Sigmoid colon (tissue), 7 donors: ENCODE data around the gene NEURL1. TPM values are rescaled to one million over a fixed set of nuclear protein-coding genes. Genes with fewer than 3 reads are reported as not detected.

Source experiments
- DNase-seq: peaks from one replicate; pipeline ENCODE4 v3.0.0-alpha.2; 2019
- H3K27ac ChIP-seq, 4 donors: fragments of 200-600 bp; sonication (generic); one replicate each; pipeline ENCODE4 v1.5.1; 2016 to 2019; ENCODE audit warnings: mild to moderate bottlenecking in 1 of 4
- H3K27me3 ChIP-seq, 3 donors: fragments of 200-600 bp; sonication (generic); one replicate each; pipeline ENCODE4 v1.5.1; 2019; ENCODE audit warnings: mild to moderate bottlenecking in 1 of 3
- H3K36me3 ChIP-seq, 4 donors: fragments of 200-600 bp; sonication (generic); one replicate each; pipeline ENCODE4 v1.5.1; 2016 to 2019
- H3K4me1 ChIP-seq, 4 donors: fragments of 200-600 bp; sonication (generic); one replicate each; pipeline ENCODE4 v1.5.1; 2017 to 2019
- H3K4me3 ChIP-seq, 4 donors: fragments of 200-600 bp; sonication (generic); one replicate each; pipeline ENCODE4 v1.5.1; 2017 to 2019; ENCODE audit warnings: mild to moderate bottlenecking in 2 of 4, moderate library complexity in 1 of 4
- H3K9me3 ChIP-seq, 4 donors: fragments of 200-600 bp in 3 of 4; sonication (generic) in 3 of 4; one replicate each; pipeline versions ENCODE4 v1.5.1 to v1.6.1; 2013 to 2019
- EP300 ChIP-seq, 4 donors: sonication (generic); formaldehyde crosslinking; IDR thresholded peaks; one replicate each; pipeline ENCODE4 v1.6.1; 2017; ENCODE audit warnings: antibody characterized with exemption in 4 of 4
- POLR2A ChIP-seq, 2 donors: fragments of 450-650 bp; IDR thresholded peaks; one replicate each; pipeline ENCODE4 v1.6.1; 2016; ENCODE audit warnings: antibody characterized with exemption in 2 of 2, mild to moderate bottlenecking in 2 of 2, moderate library complexity in 2 of 2
- POLR2AphosphoS5 ChIP-seq, 4 donors: sonication (generic); formaldehyde crosslinking; IDR thresholded peaks; one replicate each; pipeline ENCODE4 v1.6.1; 2017; ENCODE audit warnings: antibody characterized with exemption in 4 of 4
- WGBS, 2 donors: extraction: QIAGEN DNeasy Blood & Tissue Kit; methylation state at CpG; one replicate each; pipeline ENCODE4 v1.1.7; 2013; 5-methylcytosine and 5-hydroxymethylcytosine counted together
- intact Hi-C: fragments of 100-400 bp; cut with DNase I; formaldehyde crosslinking; loops from one replicate; pipeline ENCODE4 v1.15.1; 2023
- polyA plus RNA-seq, 3 donors: library from polyadenylated mRNA; stranded (reverse); fragments of 200-250 nt; gene quantifications; one replicate each; pipeline ENCODE4 v1.2.3, GENCODE V29; 2013
- total RNA-seq, 4 donors: library from RNA; depleted of rRNA; stranded (reverse); fragments of >200 nt; gene quantifications; one replicate each; pipeline ENCODE4 v1.1.0, GENCODE V29; 2016
- TF ChIP-seq, protein P1 (sequence below), 4 experiments: fragments of 450-650 bp in 3 of 4; fragments of 200-600 bp in 1 of 4; IDR thresholded peaks; one replicate each; pipeline ENCODE4 v1.5.1; 2016 to 2019; ENCODE audit warnings: antibody characterized with exemption in 4 of 4, mild to moderate bottlenecking in 3 of 4, moderate library complexity in 2 of 4
- donor health status: healthy with polysubstance abuse.
- donor health status: Bipolar disorder and iron deficiency.
- donor health status: healthy.

The NEURL1 gene
- total and polyA plus RNA-seq, 7 donors = 0.41 to 54.1 (median 15.3) TPM; not detected in 1

DNA sequence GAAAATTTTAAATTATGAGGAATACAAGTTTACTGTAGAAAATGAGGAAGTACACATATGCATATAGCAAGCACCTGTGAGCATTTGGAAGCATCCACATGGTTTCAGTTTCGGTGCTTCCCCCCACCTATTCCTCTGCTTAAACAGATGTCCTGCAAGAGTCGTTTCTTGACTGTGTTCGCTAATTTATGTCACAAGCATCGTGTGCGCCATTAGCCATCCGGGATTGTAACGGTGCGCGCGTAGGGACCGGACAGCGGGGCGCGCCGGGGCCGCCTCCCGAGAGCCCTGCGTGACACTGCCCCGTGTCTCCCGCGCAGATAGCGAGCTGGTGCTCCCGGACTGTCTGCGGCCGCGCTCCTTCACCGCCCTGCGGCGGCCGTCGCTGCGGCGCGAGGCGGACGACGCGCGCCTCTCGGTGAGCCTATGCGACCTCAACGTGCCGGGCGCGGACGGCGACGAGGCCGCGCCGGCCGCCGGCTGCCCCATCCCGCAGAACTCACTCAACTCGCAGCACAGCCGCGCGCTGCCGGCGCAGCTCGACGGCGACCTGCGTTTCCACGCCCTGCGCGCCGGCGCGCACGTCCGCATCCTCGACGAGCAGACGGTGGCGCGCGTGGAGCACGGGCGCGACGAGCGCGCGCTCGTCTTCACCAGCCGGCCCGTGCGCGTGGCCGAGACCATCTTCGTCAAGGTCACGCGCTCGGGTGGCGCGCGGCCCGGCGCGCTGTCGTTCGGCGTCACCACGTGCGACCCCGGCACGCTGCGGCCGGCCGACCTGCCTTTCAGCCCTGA, 90.9 kb downstream of the NEURL1 start:
- TF ChIP-seq POLR2AphosphoS5 (IDR thresholded peaks at IDR 0.05) = no peak
- TF ChIP-seq POLR2A (IDR thresholded peaks at IDR 0.05) = no peak
- no peak for TF ChIP-seq EP300 (IDR thresholded peaks at IDR 0.05)
- TF ChIP-seq, protein P1, sequence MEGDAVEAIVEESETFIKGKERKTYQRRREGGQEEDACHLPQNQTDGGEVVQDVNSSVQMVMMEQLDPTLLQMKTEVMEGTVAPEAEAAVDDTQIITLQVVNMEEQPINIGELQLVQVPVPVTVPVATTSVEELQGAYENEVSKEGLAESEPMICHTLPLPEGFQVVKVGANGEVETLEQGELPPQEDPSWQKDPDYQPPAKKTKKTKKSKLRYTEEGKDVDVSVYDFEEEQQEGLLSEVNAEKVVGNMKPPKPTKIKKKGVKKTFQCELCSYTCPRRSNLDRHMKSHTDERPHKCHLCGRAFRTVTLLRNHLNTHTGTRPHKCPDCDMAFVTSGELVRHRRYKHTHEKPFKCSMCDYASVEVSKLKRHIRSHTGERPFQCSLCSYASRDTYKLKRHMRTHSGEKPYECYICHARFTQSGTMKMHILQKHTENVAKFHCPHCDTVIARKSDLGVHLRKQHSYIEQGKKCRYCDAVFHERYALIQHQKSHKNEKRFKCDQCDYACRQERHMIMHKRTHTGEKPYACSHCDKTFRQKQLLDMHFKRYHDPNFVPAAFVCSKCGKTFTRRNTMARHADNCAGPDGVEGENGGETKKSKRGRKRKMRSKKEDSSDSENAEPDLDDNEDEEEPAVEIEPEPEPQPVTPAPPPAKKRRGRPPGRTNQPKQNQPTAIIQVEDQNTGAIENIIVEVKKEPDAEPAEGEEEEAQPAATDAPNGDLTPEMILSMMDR (IDR thresholded peaks at IDR 0.05) = no peak
- DNase-seq = no peak
- intact Hi-C loops = no loop called here
- WGBS, 2 donors = 11 to 51% methylated on average over 111 of the region's 111 CpGs
- Histone ChIP-seq H3K27ac (no peak overlapping the region), H3K4me1 (peaks cover 0 to 7% (median 3%) of the 10 kb centered on the region in 4 donors), H3K4me3 (peak overlapping the region; percentile 12 to 37 (median 32)), H3K27me3 (peaks cover 12 to 43% (median 20%) of the 10 kb centered on the region in 3 donors), H3K9me3 (no peaks in the 10 kb centered on the region), H3K36me3 (peaks cover 0 to 15% (median 0%) of the 10 kb centered on the region in 4 donors)

DNA sequence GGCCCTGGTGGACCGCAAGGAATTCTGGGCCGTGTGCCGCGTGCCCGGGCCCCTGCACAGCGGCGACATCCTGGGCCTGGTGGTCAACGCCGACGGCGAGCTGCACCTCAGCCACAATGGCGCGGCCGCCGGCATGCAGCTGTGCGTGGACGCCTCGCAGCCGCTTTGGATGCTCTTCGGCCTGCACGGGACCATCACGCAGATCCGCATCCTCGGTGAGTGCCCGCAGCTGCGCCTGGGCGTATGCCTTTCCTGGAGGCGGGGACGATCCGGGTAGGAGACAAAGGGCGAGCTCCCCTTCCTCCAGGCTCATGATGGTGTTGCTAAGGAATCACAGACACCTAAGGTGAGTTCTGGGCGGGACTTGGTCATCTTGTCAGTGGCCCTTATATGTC, 91.5 kb downstream of the NEURL1 start:
- intact Hi-C loops = no loop called here
- Histone ChIP-seq H3K4me1 (peaks cover 0 to 7% (median 3%) of the 10 kb centered on the region in 4 donors), H3K9me3 (no peaks in the 10 kb centered on the region), H3K4me3 (peak overlapping the region in 2 of 4 donors; percentile 34 to 37), H3K27me3 (peaks cover 8 to 39% (median 20%) of the 10 kb centered on the region in 3 donors), H3K27ac (no peak overlapping the region), H3K36me3 (peaks cover 0 to 15% (median 0%) of the 10 kb centered on the region in 4 donors)
- DNase-seq = no peak
- no peak for TF ChIP-seq POLR2A (IDR thresholded peaks at IDR 0.05)
- no peak for TF ChIP-seq EP300 (IDR thresholded peaks at IDR 0.05)
- TF ChIP-seq POLR2AphosphoS5 (IDR thresholded peaks at IDR 0.05) = no peak
- TF ChIP-seq, protein P1 (IDR thresholded peaks at IDR 0.05) = no peak
- 78 to 94% methylated on average over 32 of the region's 32 CpGs for WGBS, 2 donors

DNA sequence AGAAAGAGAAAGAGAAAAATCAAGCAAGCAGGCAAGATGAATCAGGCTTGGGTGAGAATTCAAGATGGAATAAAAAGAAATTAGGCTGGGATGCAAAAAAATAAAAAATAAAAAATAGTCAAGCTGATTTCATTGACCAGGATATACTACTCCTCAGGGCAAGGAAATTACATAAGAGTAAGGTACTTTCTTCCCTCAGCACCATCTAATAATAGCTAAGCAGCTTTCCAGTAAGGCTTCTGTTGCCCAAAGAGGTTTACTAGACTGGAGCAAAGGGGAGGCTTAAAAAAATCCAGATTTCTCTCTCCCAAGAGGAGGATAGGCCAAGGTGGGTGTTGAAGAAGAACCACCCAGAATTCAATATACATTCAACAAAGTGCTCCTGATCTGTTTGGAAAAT, 93.6 kb downstream of the NEURL1 start:
- Histone ChIP-seq H3K36me3 (peaks cover 0 to 15% (median 0%) of the 10 kb centered on the region in 4 donors), H3K27ac (no peak overlapping the region)
- intact Hi-C loops = no loop called here

DNA sequence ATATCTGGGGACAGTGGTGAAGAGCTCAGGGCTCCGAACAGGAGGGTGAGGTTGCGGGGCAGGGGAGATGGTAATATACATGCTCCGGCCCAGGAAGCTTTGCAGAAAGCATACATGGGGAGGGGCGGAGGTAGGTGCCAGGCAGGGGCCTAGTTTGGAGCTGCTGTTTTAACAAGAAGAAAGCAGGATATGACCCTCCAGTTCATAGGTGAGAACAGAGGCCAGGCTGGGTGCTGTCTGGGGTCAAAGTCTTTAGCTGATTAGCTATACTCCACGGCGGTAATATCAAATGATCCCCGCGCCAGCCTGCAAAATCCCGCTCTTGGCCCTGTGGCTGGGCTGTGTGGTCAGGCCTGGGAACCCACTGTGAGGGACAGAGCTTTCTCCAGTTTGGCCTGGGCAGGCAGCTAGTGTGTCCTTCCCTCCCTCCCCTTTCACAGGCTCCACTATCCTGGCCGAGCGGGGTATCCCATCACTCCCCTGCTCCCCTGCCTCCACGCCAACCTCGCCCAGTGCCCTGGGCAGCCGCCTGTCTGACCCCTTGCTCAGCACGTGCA, 95.6 kb downstream of the NEURL1 start:
- TF ChIP-seq, protein P1 (IDR thresholded peaks at IDR 0.05) = no peak
- peaks cover 0 to 6% (median 3%) of the 10 kb centered on the region in 4 donors for H3K4me1 ChIP-seq
- intact Hi-C loops = no loop called here
- H3K4me3 ChIP-seq = no peak overlapping the region
- 51 to 77% methylated on average over 15 of the region's 15 CpGs for WGBS, 2 donors
- H3K27me3 ChIP-seq = peaks cover 5 to 13% (median 7%) of the 10 kb centered on the region in 3 donors
- no peaks in the 10 kb centered on the region for H3K9me3 ChIP-seq
- no peak for DNase-seq
- peaks cover 0 to 15% (median 0%) of the 10 kb centered on the region in 4 donors for H3K36me3 ChIP-seq
- no peak overlapping the region for H3K27ac ChIP-seq

More for the DNA sequence above, 93.6 kb downstream of the NEURL1 start:
- no peak for TF ChIP-seq POLR2A (IDR thresholded peaks at IDR 0.05)
- TF ChIP-seq, protein P1 (IDR thresholded peaks at IDR 0.05) = no peak
- TF ChIP-seq EP300 (IDR thresholded peaks at IDR 0.05) = no peak
- TF ChIP-seq POLR2AphosphoS5 (IDR thresholded peaks at IDR 0.05) = no peak
- peaks cover 0 to 7% (median 3%) of the 10 kb centered on the region in 4 donors for H3K4me1 ChIP-seq
- H3K9me3 ChIP-seq = no peaks in the 10 kb centered on the region
- peaks cover 5 to 24% (median 15%) of the 10 kb centered on the region in 3 donors for H3K27me3 ChIP-seq
- H3K4me3 ChIP-seq = no peak overlapping the region
- DNase-seq = no peak
